ENCODE measurements around the gene HARBI1.

The HARBI1 gene

GRCh38 chr11:46633291-46634217, 16.5 kb upstream of the HARBI1 start:
- DNase-seq = no peak

- no peak for DNase-seq
Measured at GRCh38 chr11:46632502-46632901, 15.5 kb upstream of the HARBI1 start.

GRCh38 chr11:46631676-46632075, 14.6 kb upstream of the HARBI1 start:
- DNase-seq = no peak

GRCh38 chr11:46630237-46630636, 13.2 kb upstream of the HARBI1 start:
- DNase-seq = no peak

- DNase-seq = no peak
Measured at GRCh38 chr11:46628961-46629360, 11.9 kb upstream of the HARBI1 start.

- DNase-seq = no peak
Measured at GRCh38 chr11:46625406-46625805, 8.4 kb upstream of the HARBI1 start.

GRCh38 chr11:46618837-46619236, 1.8 kb upstream of the HARBI1 start:
- no peak for DNase-seq

GRCh38 chr11:46617972-46618314, 916 bp upstream of the HARBI1 start:
- DNase-seq = no peak

GRCh38 chr11:46616551-46617133, 385 bp downstream of the HARBI1 start:
- DNase-seq = no peak

- DNase-seq = peak; percentile 36
Measured at GRCh38 chr11:46615756-46616155, 1.3 kb downstream of the HARBI1 start.

- no peak for DNase-seq
Measured at GRCh38 chr11:46612326-46612725, 4.7 kb downstream of the HARBI1 start.

- DNase-seq = no peak
Measured at GRCh38 chr11:46611526-46612304, 5.3 kb downstream of the HARBI1 start.

- no peak for DNase-seq
Measured at GRCh38 chr11:46609386-46609785, 7.6 kb downstream of the HARBI1 start.

- no peak for DNase-seq
Measured at GRCh38 chr11:46607516-46607915, 9.5 kb downstream of the HARBI1 start.

GRCh38 chr11:46604796-46605195, 12.2 kb downstream of the HARBI1 start:
- no peak for DNase-seq

GRCh38 chr11:46603704-46604308, 13.2 kb downstream of the HARBI1 start:
- DNase-seq = no peak

GRCh38 chr11:46601129-46601528, 15.9 kb downstream of the HARBI1 start:
- DNase-seq = no peak

- DNase-seq = no peak
Measured at GRCh38 chr11:46600194-46600960, 16.6 kb downstream of the HARBI1 start.

GRCh38 chr11:46599340-46600193, 17.5 kb downstream of the HARBI1 start:
- no peak for DNase-seq

- DNase-seq = no peak
Measured at GRCh38 chr11:46597609-46598219, 19.3 kb downstream of the HARBI1 start.

GRCh38 chr11:46597155-46597554, 19.9 kb downstream of the HARBI1 start:
- no peak for DNase-seq
